Measurements from ENCODE around the gene RGMB. TPM values are rescaled to one million over a fixed set of nuclear protein-coding genes. Genes with fewer than 3 reads are reported as not detected.

The RGMB gene
- total and polyA plus RNA-seq, 2 donors from 2014 or later, result 4.0 to 12.2 TPM

GRCh38 chr5:98843481-98843880, 70.0 kb downstream of the RGMB start:
- FAIRE-seq (no peak), DNase-seq (no peak)
- Histone ChIP-seq H3K36me3 (ENCODE audit: control insufficient read depth in 2 of 3, insufficient read depth in 3 of 3, low read length in 3 of 3) (no peaks in the 10 kb centered on the region), H3K27ac (ENCODE audit: low read depth in 2 of 2, low read length in 2 of 2) (no peak overlapping the region), H3K9me3 (ENCODE audit: control insufficient read depth in 2 of 3, insufficient read depth in 1 of 3, low read length in 3 of 3) (peaks cover 0 to 2% (median 0%) of the 10 kb centered on the region in 3 donors), H3K4me1 (ENCODE audit: control insufficient read depth in 2 of 3, insufficient read depth in 2 of 3, low read depth in 1 of 3, low read length in 3 of 3) (no peaks in the 10 kb centered on the region), H3K9ac (ENCODE audit: low read length in 3 of 3) (no peak overlapping the region), H3K4me3 (ENCODE audit: low read length in 3 of 3) (no peak overlapping the region), H3K27me3 (ENCODE audit: control insufficient read depth, insufficient read depth, low read length) (no peaks in the 10 kb centered on the region)
- intact Hi-C loops (cut with DNase I), result no loop called here
- TF ChIP-seq CTCF (IDR thresholded peaks at IDR 0.05; ENCODE audit: borderline replicate concordance, extremely low read depth, insufficient read depth), result no peak

- no peak overlapping the region for H3K4me3 ChIP-seq (ENCODE audit: low read length in 3 of 3)
- no peak for TF ChIP-seq CTCF (IDR thresholded peaks at IDR 0.05; ENCODE audit: borderline replicate concordance, extremely low read depth, insufficient read depth)
- intact Hi-C loops (cut with DNase I), result no loop called here
- no peaks in the 10 kb centered on the region for H3K27me3 ChIP-seq (ENCODE audit: control insufficient read depth, insufficient read depth, low read length)
- FAIRE-seq (no peak), DNase-seq (no peak)
- peaks cover 0 to 2% (median 0%) of the 10 kb centered on the region in 3 donors for H3K9me3 ChIP-seq (ENCODE audit: control insufficient read depth in 2 of 3, insufficient read depth in 1 of 3, low read length in 3 of 3)
- no peak overlapping the region for H3K9ac ChIP-seq (ENCODE audit: low read length in 3 of 3)
- no peaks in the 10 kb centered on the region for H3K4me1 ChIP-seq (ENCODE audit: control insufficient read depth in 2 of 3, insufficient read depth in 2 of 3, low read depth in 1 of 3, low read length in 3 of 3)
- no peaks in the 10 kb centered on the region for H3K36me3 ChIP-seq (ENCODE audit: control insufficient read depth in 2 of 3, insufficient read depth in 3 of 3, low read length in 3 of 3)
- no peak overlapping the region for H3K27ac ChIP-seq (ENCODE audit: low read depth in 2 of 2, low read length in 2 of 2)
Measured at GRCh38 chr5:98844865-98845264, 71.4 kb downstream of the RGMB start.

GRCh38 chr5:98845878-98846277, 72.4 kb downstream of the RGMB start:
- intact Hi-C loops (cut with DNase I), result no loop called here
- FAIRE-seq, result no peak

More at GRCh38 chr5:98845878-98846277, 72.4 kb downstream of the RGMB start:
- H3K4me1 ChIP-seq (ENCODE audit: control insufficient read depth in 2 of 3, insufficient read depth in 2 of 3, low read depth in 1 of 3, low read length in 3 of 3), result no peaks in the 10 kb centered on the region
- no peak overlapping the region for H3K9ac ChIP-seq (ENCODE audit: low read length in 3 of 3)
- peak in 1 of 5 donors; percentile 72 for DNase-seq
- H3K27ac ChIP-seq (ENCODE audit: low read depth in 2 of 2, low read length in 2 of 2), result no peak overlapping the region
- no peaks in the 10 kb centered on the region for H3K36me3 ChIP-seq (ENCODE audit: control insufficient read depth in 2 of 3, insufficient read depth in 3 of 3, low read length in 3 of 3)
- no peaks in the 10 kb centered on the region for H3K27me3 ChIP-seq (ENCODE audit: control insufficient read depth, insufficient read depth, low read length)
- no peak overlapping the region for H3K4me3 ChIP-seq (ENCODE audit: low read length in 3 of 3)
- TF ChIP-seq CTCF (IDR thresholded peaks at IDR 0.05; ENCODE audit: borderline replicate concordance, extremely low read depth, insufficient read depth), result no peak
- H3K9me3 ChIP-seq (ENCODE audit: control insufficient read depth in 2 of 3, insufficient read depth in 1 of 3, low read length in 3 of 3), result peaks cover 0 to 2% (median 0%) of the 10 kb centered on the region in 3 donors

Other genes with a start within 250 kb of the RGMB start
- 40.4 TPM for gene CHD1, start 155.3 kb downstream of the RGMB start, total RNA-seq
- gene CHD1, start 155.3 kb downstream of the RGMB start, polyA plus RNA-seq (ENCODE audit: insufficient read depth, low read depth, low replicate concordance), result 7.1 TPM

All from kidney (tissue), 14 donors.